Peyer's patch (tissue), 4 donors: Measurements from ENCODE around the gene LINS1.

Source experiments
- CTCF ChIP-seq, 6 experiments: fragments of 450-650 bp in 4 of 6; fragments of 200-600 bp in 2 of 6; sonication (generic) in 1 of 6; IDR thresholded peaks; one replicate each; pipeline ENCODE4 v1.5.1; 2017 to 2019; ENCODE audit warnings: antibody characterized with exemption in 6 of 6, mild to moderate bottlenecking in 3 of 6, moderate library complexity in 1 of 6
- POLR2A ChIP-seq, 2 donors: fragments of 450-650 bp; IDR thresholded peaks; one replicate each; pipeline ENCODE4 v1.5.1; 2017; ENCODE audit warnings: antibody characterized with exemption in 2 of 2, mild to moderate bottlenecking in 2 of 2, moderate library complexity in 2 of 2

- TF ChIP-seq CTCF (IDR thresholded peaks at IDR 0.05) (no peak), POLR2A (IDR thresholded peaks at IDR 0.05) (no peak)
Measured at GRCh38 chr15:100615801-100616200, 13.8 kb upstream of the LINS1 start.
